ENCODE measurements around the gene OBP2A. TPM values are rescaled to one million over a fixed set of nuclear protein-coding genes. Genes with fewer than 3 reads are reported as not detected.
A peak's percentile ranks its signal among the peaks of the same experiment; 100 is the strongest.

OBP2A gene
- total RNA-seq, 5 donors from 2014 or later (not counting 1 experiment from before 2014, with no cell fraction given) = not detected

DNA sequence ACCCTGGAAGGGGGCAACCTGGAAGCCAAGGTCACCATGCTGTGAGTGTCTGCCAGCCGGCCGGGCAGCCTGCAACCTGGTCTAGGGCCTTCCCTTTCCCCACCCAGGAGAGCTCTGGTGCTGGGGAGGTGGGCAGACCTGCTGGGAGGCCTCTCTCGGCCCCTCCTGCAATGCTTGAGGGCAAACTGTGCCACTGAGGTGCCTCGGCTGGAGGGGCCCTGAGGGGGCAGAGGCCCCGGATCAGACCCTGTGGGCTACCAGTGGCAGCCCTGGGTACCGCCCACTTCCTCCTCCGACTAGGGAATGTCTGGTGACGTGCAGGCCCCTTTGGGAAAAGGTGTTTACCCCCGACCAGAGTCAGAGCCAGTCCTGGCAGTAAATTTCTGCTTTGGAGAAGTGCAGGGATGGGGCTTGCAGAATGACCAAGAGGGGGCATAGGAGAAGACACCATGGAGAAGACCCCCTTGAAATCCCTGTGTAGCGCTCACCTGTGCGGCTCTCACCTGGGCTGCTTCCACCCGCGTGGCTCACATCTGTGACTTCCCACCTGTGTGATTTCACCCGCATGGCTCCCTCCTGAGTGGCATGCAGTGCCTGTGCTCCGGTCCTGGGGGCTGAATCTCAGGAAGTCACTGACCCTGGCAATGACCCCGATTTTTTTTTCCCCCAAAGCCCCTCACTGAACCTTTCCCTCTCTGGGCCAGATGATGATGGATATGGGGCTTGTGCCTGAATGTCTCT, 23.6 kb upstream of the OBP2A start:
- peak in 1 of 35 experiments; percentile 10 for DNase-seq
- Mint-ChIP-seq H3K4me3 (no peak overlapping the region), H3K27ac (no peak overlapping the region), H3K9me3 (no peaks in the 10 kb centered on the region), H3K27me3 (peaks cover 11 to 23% of the 10 kb centered on the region in 2 donors), H3K36me3 (no peaks in the 10 kb centered on the region), H3K4me1 (no peaks in the 10 kb centered on the region)
- H3K9me3 ChIP-seq = no peaks in the 10 kb centered on the region
- 63% methylated on average over 12 of the region's 16 CpGs for WGBS (ENCODE audit: insufficient coverage)
- no peak overlapping the region for H3K4me3 ChIP-seq (ENCODE audit: control insufficient read depth in 1 of 2, extremely low read depth in 1 of 2, low read length in 1 of 2)
- no peak for ATAC-seq (replicated peaks in 1 of 4)
- CTCF ChIA-PET = no interaction called here
- H3K36me3 ChIP-seq (ENCODE audit: control insufficient read depth in 2 of 2, extremely low read depth in 1 of 2, insufficient read depth in 1 of 2, low read length in 1 of 2) = no peaks in the 10 kb centered on the region
- H3K27me3 ChIP-seq (replicated peaks in 1 of 2; ENCODE audit: control insufficient read depth in 2 of 2, extremely low read depth in 1 of 2, insufficient read depth in 2 of 2, low read length in 1 of 2) = peaks cover 0 to 41% of the 10 kb centered on the region in 2 experiments
- H3K27ac ChIP-seq (ENCODE audit: low read length) = no peak overlapping the region
- POLR2A ChIA-PET = no interaction called here
- no peaks in the 10 kb centered on the region for H3K4me1 ChIP-seq (ENCODE audit: control insufficient read depth in 1 of 2, extremely low read depth in 1 of 2, insufficient read depth in 2 of 2, low read length in 2 of 2)

DNA sequence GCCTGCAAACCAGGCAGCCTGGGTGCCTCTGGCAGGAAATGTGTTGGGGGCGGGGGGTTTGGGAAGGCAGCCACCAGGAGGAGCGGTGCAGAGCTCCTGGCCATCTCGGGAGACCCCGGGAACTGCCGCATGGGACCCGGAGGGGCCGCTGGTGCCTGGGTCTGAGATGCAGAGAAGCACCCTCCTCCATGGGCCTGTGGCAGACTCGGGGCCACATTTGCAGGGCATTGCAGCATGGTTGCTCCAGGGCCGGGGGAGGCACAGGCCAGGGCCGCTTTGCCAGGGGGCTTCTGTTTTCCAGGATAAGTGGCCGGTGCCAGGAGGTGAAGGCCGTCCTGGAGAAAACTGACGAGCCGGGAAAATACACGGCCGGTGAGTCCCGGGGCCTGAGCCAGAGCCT, 23.0 kb upstream of the OBP2A start:
- Histone ChIP-seq H3K27ac (ENCODE audit: low read length) (no peak overlapping the region), H3K4me3 (ENCODE audit: control insufficient read depth in 1 of 2, extremely low read depth in 1 of 2, low read length in 1 of 2) (no peak overlapping the region), H3K9me3 (no peaks in the 10 kb centered on the region), H3K36me3 (ENCODE audit: control insufficient read depth in 2 of 2, extremely low read depth in 1 of 2, insufficient read depth in 1 of 2, low read length in 1 of 2) (no peaks in the 10 kb centered on the region), H3K27me3 (replicated peaks in 1 of 2; ENCODE audit: control insufficient read depth in 2 of 2, extremely low read depth in 1 of 2, insufficient read depth in 2 of 2, low read length in 1 of 2) (peaks cover 0 to 42% of the 10 kb centered on the region in 2 experiments), H3K4me1 (ENCODE audit: control insufficient read depth in 1 of 2, extremely low read depth in 1 of 2, insufficient read depth in 2 of 2, low read length in 2 of 2) (no peaks in the 10 kb centered on the region)
- Mint-ChIP-seq H3K9me3 (no peaks in the 10 kb centered on the region), H3K27ac (no peak overlapping the region), H3K27me3 (peaks cover 6 to 20% of the 10 kb centered on the region in 2 donors), H3K36me3 (no peaks in the 10 kb centered on the region), H3K4me3 (no peak overlapping the region), H3K4me1 (no peaks in the 10 kb centered on the region)
- ChIA-PET CTCF (no interaction called here), POLR2A (no interaction called here)
- DNase-seq = peak in 1 of 35 experiments; percentile 12
- no peak for ATAC-seq (replicated peaks in 1 of 4)
- 62% methylated on average over 9 of the region's 17 CpGs for WGBS (ENCODE audit: insufficient coverage)

DNA sequence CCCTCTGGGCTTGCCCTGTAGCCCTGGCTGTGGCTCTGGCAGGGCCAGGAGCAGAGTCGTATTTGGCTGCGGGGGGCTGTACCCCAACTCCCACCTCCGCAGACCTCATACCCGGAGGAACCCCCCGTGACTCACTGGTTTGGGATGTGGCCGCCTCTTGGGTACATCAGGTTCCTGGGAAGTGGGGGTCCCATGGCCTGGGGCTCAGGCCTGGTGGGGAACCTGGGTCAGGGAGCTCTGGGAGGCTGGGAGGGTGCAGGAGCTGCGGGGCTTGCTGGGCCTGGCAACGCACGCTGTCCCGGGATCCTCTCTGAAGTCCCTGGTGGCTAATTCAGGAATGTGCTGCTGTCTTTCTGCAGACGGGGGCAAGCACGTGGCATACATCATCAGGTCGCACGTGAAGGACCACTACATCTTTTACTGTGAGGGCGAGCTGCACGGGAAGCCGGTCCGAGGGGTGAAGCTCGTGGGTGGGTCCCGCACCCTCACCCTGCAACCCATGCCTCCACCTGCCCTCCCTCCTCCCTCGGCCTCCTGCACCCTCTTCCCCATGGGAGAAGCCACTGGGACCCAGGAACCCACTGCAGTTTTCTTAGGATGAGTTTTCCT, 22.3 kb upstream of the OBP2A start:
- H3K27ac Mint-ChIP-seq = no peak overlapping the region
- H3K4me1 Mint-ChIP-seq = no peaks in the 10 kb centered on the region
- peak in 1 of 35 experiments; percentile 8 for DNase-seq
- no peaks in the 10 kb centered on the region for H3K36me3 Mint-ChIP-seq
- H3K4me3 Mint-ChIP-seq = no peak overlapping the region
- H3K4me3 ChIP-seq (ENCODE audit: control insufficient read depth in 1 of 2, extremely low read depth in 1 of 2, low read length in 1 of 2) = no peak overlapping the region
- ATAC-seq (replicated peaks in 1 of 4) = no peak
- CTCF ChIA-PET = no interaction called here
- H3K4me1 ChIP-seq (ENCODE audit: control insufficient read depth in 1 of 2, extremely low read depth in 1 of 2, insufficient read depth in 2 of 2, low read length in 2 of 2) = no peaks in the 10 kb centered on the region
- POLR2A ChIA-PET = no interaction called here
- 91% methylated on average over 14 of the region's 21 CpGs for WGBS (ENCODE audit: insufficient coverage)
- no peaks in the 10 kb centered on the region for H3K36me3 ChIP-seq (ENCODE audit: control insufficient read depth in 2 of 2, extremely low read depth in 1 of 2, insufficient read depth in 1 of 2, low read length in 1 of 2)
- peaks cover 6 to 20% of the 10 kb centered on the region in 2 donors for H3K27me3 Mint-ChIP-seq
- no peak overlapping the region for H3K27ac ChIP-seq (ENCODE audit: low read length)
- H3K9me3 ChIP-seq = no peaks in the 10 kb centered on the region
- no peaks in the 10 kb centered on the region for H3K9me3 Mint-ChIP-seq
- peaks cover 0 to 42% of the 10 kb centered on the region in 2 experiments for H3K27me3 ChIP-seq (replicated peaks in 1 of 2; ENCODE audit: control insufficient read depth in 2 of 2, extremely low read depth in 1 of 2, insufficient read depth in 2 of 2, low read length in 1 of 2)

- ChIA-PET POLR2A (no interaction called here), CTCF (no interaction called here)
- DNase-seq (peak in 2 of 35 experiments; percentile 9 to 12), ATAC-seq (replicated peaks in 1 of 4) (no peak)
- Histone ChIP-seq H3K27me3 (replicated peaks in 1 of 2; ENCODE audit: control insufficient read depth in 2 of 2, extremely low read depth in 1 of 2, insufficient read depth in 2 of 2, low read length in 1 of 2) (peaks cover 0 to 42% of the 10 kb centered on the region in 2 experiments), H3K4me1 (ENCODE audit: control insufficient read depth in 1 of 2, extremely low read depth in 1 of 2, insufficient read depth in 2 of 2, low read length in 2 of 2) (no peaks in the 10 kb centered on the region), H3K27ac (ENCODE audit: low read length) (no peak overlapping the region), H3K4me3 (ENCODE audit: control insufficient read depth in 1 of 2, extremely low read depth in 1 of 2, low read length in 1 of 2) (no peak overlapping the region), H3K9me3 (no peaks in the 10 kb centered on the region), H3K36me3 (ENCODE audit: control insufficient read depth in 2 of 2, extremely low read depth in 1 of 2, insufficient read depth in 1 of 2, low read length in 1 of 2) (no peaks in the 10 kb centered on the region)
- 81% methylated on average over 22 of the region's 27 CpGs for WGBS (ENCODE audit: insufficient coverage)
- Mint-ChIP-seq H3K4me3 (no peak overlapping the region), H3K4me1 (no peaks in the 10 kb centered on the region), H3K36me3 (no peaks in the 10 kb centered on the region), H3K9me3 (no peaks in the 10 kb centered on the region), H3K27me3 (peaks cover 6 to 19% of the 10 kb centered on the region in 2 donors), H3K27ac (no peak overlapping the region)
Measured at GRCh38 chr9:135524130-135524861, 21.6 kb upstream of the OBP2A start.

DNA sequence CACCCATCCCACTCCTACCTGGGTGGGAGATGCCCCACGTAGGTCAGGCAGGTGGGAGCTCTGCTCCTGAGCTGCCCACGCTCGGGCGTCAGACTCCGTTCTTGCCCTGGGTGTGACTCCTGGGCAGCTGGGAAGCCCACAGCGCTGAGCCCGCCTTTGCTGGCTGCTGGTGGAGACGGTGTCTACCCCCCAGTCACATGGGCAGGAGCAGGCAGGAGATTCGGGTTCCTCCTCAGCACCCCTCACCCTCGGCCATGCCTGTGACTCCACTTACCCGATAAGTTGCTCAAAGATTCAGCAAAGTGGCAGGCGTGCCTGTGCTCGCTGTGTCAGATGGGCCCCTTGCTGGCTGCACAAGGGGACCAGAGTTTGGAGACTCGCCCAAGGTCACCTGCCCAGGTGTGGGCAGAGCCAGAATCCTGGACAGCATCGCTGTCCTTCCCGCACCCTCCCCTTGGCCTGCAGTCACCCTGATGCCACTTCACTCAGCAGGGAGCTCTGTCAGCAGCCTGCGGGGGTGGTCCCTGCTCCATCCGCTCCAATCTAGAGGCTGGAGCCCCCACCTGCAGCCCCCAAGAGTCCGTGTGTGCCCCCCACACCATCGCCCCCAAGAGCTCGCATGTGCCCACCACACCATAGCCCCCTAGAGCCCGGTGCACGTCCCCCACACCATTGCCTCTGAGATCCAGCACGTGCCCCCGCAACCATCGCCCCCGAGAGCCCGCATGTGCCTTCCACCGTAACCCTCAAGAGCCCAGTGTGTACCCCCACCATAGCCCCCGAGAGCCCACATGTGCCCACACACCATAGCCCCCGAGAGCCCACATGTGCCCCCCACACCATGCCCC, 20.5 kb upstream of the OBP2A start:
- Histone ChIP-seq H3K27ac (ENCODE audit: low read length) (no peak overlapping the region), H3K27me3 (replicated peaks in 1 of 2; ENCODE audit: control insufficient read depth in 2 of 2, extremely low read depth in 1 of 2, insufficient read depth in 2 of 2, low read length in 1 of 2) (peaks cover 0 to 42% of the 10 kb centered on the region in 2 experiments), H3K4me1 (ENCODE audit: control insufficient read depth in 1 of 2, extremely low read depth in 1 of 2, insufficient read depth in 2 of 2, low read length in 2 of 2) (no peaks in the 10 kb centered on the region), H3K4me3 (ENCODE audit: control insufficient read depth in 1 of 2, extremely low read depth in 1 of 2, low read length in 1 of 2) (no peak overlapping the region), H3K9me3 (no peaks in the 10 kb centered on the region), H3K36me3 (ENCODE audit: control insufficient read depth in 2 of 2, extremely low read depth in 1 of 2, insufficient read depth in 1 of 2, low read length in 1 of 2) (no peaks in the 10 kb centered on the region)
- POLR2A ChIA-PET = no interaction called here
- DNase-seq (peak in 2 of 35 experiments; percentile 10 to 13), ATAC-seq (replicated peaks in 1 of 4) (no peak)
- CTCF ChIA-PET = no interaction called here
- H3K27me3 Mint-ChIP-seq = peaks cover 6 to 18% of the 10 kb centered on the region in 2 donors
- no peaks in the 10 kb centered on the region for H3K9me3 Mint-ChIP-seq
- no peaks in the 10 kb centered on the region for H3K36me3 Mint-ChIP-seq
- H3K4me3 Mint-ChIP-seq = no peak overlapping the region
- no peak overlapping the region for H3K27ac Mint-ChIP-seq
- WGBS (ENCODE audit: insufficient coverage) = 88% methylated on average over 20 of the region's 31 CpGs
- no peaks in the 10 kb centered on the region for H3K4me1 Mint-ChIP-seq
